DND-41 (cell line): Measurements from ENCODE around the gene MTX2.

ENCODE experiments used
- ATAC-seq: fragments of 200-7000 bp; cut with Tn5 transposase; 3 replicates; pipeline ENCODE4 v1.9.1; 2021; ENCODE audit warnings: low read depth; ENCODE audit not compliant: insufficient read depth
- DNase-seq: peaks from one replicate; pipeline ENCODE4 v3.0.0-alpha.2; 2020
- H2AFZ ChIP-seq: 2 replicates; pipeline ENCODE4 v1.6.0; 2012; ENCODE audit warnings: low read depth, low read length
- H3K27ac ChIP-seq: 2 replicates; pipeline ENCODE4 v1.5.1; 2012; ENCODE audit warnings: low read length, inconsistent platforms
- H3K27me3 ChIP-seq: fragments of 200-600 bp; sonication (generic); 2 replicates; pipeline ENCODE4 v1.6.0; 2012; ENCODE audit warnings: low read length, mild to moderate bottlenecking, inconsistent platforms; ENCODE audit not compliant: insufficient read depth, poor library complexity
- H3K36me3 ChIP-seq: 2 replicates; pipeline ENCODE4 v1.5.1; 2012; ENCODE audit warnings: low read length, inconsistent platforms; ENCODE audit not compliant: insufficient read depth
- H3K4me1 ChIP-seq: 2 replicates; pipeline ENCODE4 v1.5.1; 2012; ENCODE audit warnings: mild to moderate bottlenecking, low read length; ENCODE audit not compliant: insufficient read depth
- H3K4me2 ChIP-seq: 2 replicates; pipeline ENCODE4 v1.6.0; 2012; ENCODE audit warnings: mild to moderate bottlenecking, moderate library complexity, low read length, inconsistent platforms; ENCODE audit not compliant: insufficient read depth
- H3K4me3 ChIP-seq, 2 experiments: fragments of 200-600 bp in 1 of 2; shearing (Covaris generic) in 1 of 2; 2 replicates each; pipeline ENCODE4 v1.5.1; 2012 to 2016; ENCODE audit warnings: inconsistent platforms in 2 of 2, low read length in 2 of 2, mild to moderate bottlenecking in 2 of 2, low read depth in 1 of 2, moderate library complexity in 1 of 2
- H3K79me2 ChIP-seq: 2 replicates; pipeline ENCODE4 v1.6.0; 2012; ENCODE audit warnings: low read length, inconsistent platforms; ENCODE audit not compliant: insufficient read depth
- H3K9ac ChIP-seq: 2 replicates; pipeline ENCODE4 v1.6.0; 2012; ENCODE audit warnings: low read depth, mild to moderate bottlenecking, inconsistent platforms, low read length, moderate library complexity
- H3K9me3 ChIP-seq: 2 replicates; pipeline ENCODE4 v1.5.1; 2012; ENCODE audit warnings: low read length, moderate library complexity, mild to moderate bottlenecking, inconsistent platforms; ENCODE audit not compliant: insufficient read depth, severe bottlenecking
- H4K20me1 ChIP-seq: 2 replicates; pipeline ENCODE4 v1.6.0; 2012; ENCODE audit warnings: low read length; ENCODE audit not compliant: insufficient read depth
- CTCF ChIP-seq: IDR thresholded peaks from 2 replicates; pipeline ENCODE4 v1.5.1; 2012; ENCODE audit warnings: borderline replicate concordance, low read length, moderate library complexity, mild to moderate bottlenecking; ENCODE audit not compliant: poor library complexity, severe bottlenecking; ENCODE audit errors: extremely low read depth
- EZH2 ChIP-seq: IDR thresholded peaks from 3 replicates; pipeline ENCODE4 v1.6.1; 2012; ENCODE audit warnings: borderline replicate concordance, low read depth, mild to moderate bottlenecking, moderate library complexity, low read length, inconsistent platforms; ENCODE audit not compliant: severe bottlenecking

The MTX2 gene

GRCh38 chr2:176330612-176331011 lies 61.4 kb downstream of the MTX2 start:
- H3K79me2 ChIP-seq = no peaks in the 10 kb centered on the region
- H3K27ac ChIP-seq = no peak overlapping the region
- no peaks in the 10 kb centered on the region for H3K27me3 ChIP-seq
- H3K9me3 ChIP-seq = no peaks in the 10 kb centered on the region
- H3K4me1 ChIP-seq = no peaks in the 10 kb centered on the region
- H3K4me2 ChIP-seq = no peak overlapping the region
- ATAC-seq = no peak
- TF ChIP-seq CTCF = no peak
- no peak for TF ChIP-seq EZH2
- H2AFZ ChIP-seq = no peak overlapping the region
- no peak overlapping the region for H3K9ac ChIP-seq
- no peak for DNase-seq
- H4K20me1 ChIP-seq = no peaks in the 10 kb centered on the region
- peaks cover 10% of the 10 kb centered on the region; the same call in 1 of the 2 replicates for H3K36me3 ChIP-seq
- no peak overlapping the region for H3K4me3 ChIP-seq

- no peaks in the 10 kb centered on the region for H3K79me2 ChIP-seq
- H4K20me1 ChIP-seq = no peaks in the 10 kb centered on the region
- H2AFZ ChIP-seq = no peak overlapping the region
- DNase-seq (no peak), ATAC-seq (no peak)
- H3K27ac ChIP-seq = no peak overlapping the region
- H3K4me2 ChIP-seq = no peak overlapping the region
- no peak for TF ChIP-seq CTCF
- no peak overlapping the region for H3K9ac ChIP-seq
- no peaks in the 10 kb centered on the region for H3K27me3 ChIP-seq
- H3K4me3 ChIP-seq = no peak overlapping the region
- H3K9me3 ChIP-seq = no peaks in the 10 kb centered on the region
- peaks cover 10% of the 10 kb centered on the region; the same call in 1 of the 2 replicates for H3K36me3 ChIP-seq
- no peaks in the 10 kb centered on the region for H3K4me1 ChIP-seq
Measured at GRCh38 chr2:176331646-176332045, 62.4 kb downstream of the MTX2 start.

GRCh38 chr2:176334729-176335128 lies 65.5 kb downstream of the MTX2 start:
- no peaks in the 10 kb centered on the region for H4K20me1 ChIP-seq
- peaks cover 19% of the 10 kb centered on the region; the same call in 1 of the 2 replicates for H3K36me3 ChIP-seq
- H3K27me3 ChIP-seq = no peaks in the 10 kb centered on the region
- no peaks in the 10 kb centered on the region for H3K79me2 ChIP-seq
- H3K4me1 ChIP-seq = no peaks in the 10 kb centered on the region
- H3K9me3 ChIP-seq = no peaks in the 10 kb centered on the region
- no peak for ATAC-seq
- no peak overlapping the region for H2AFZ ChIP-seq
- H3K4me3 ChIP-seq = no peak overlapping the region
- H3K27ac ChIP-seq = no peak overlapping the region
- H3K4me2 ChIP-seq = no peak overlapping the region
- H3K9ac ChIP-seq = no peak overlapping the region
- no peak for DNase-seq
- TF ChIP-seq EZH2 = no peak
- no peak for TF ChIP-seq CTCF

GRCh38 chr2:176338395-176338794 lies 69.2 kb downstream of the MTX2 start:
- DNase-seq = no peak
- H3K4me1 ChIP-seq = no peaks in the 10 kb centered on the region
- H3K4me2 ChIP-seq = no peak overlapping the region
- no peak overlapping the region for H3K27ac ChIP-seq
- H4K20me1 ChIP-seq = no peaks in the 10 kb centered on the region
- H3K9ac ChIP-seq = no peak overlapping the region
- ATAC-seq = no peak
- no peak overlapping the region for H2AFZ ChIP-seq
- no peak overlapping the region for H3K4me3 ChIP-seq
- TF ChIP-seq CTCF = no peak
- no peak for TF ChIP-seq EZH2
- peaks cover 10% of the 10 kb centered on the region; the same call in 1 of the 2 replicates for H3K36me3 ChIP-seq
- H3K27me3 ChIP-seq = no peaks in the 10 kb centered on the region
- H3K9me3 ChIP-seq = no peaks in the 10 kb centered on the region
- H3K79me2 ChIP-seq = no peaks in the 10 kb centered on the region
